Nephron (organoid): Measurements from ENCODE around the gene LIPC.

ENCODE experiments used
- H3K27ac Mint-ChIP-seq, 3 experiments: 2 replicates each; pipeline ENCODE4 v1.8.0; 2020; ENCODE audit warnings: mixed read lengths in 3 of 3, mild to moderate bottlenecking in 2 of 3, moderate library complexity in 1 of 3
- H3K27me3 Mint-ChIP-seq: 2 replicates; pipeline ENCODE4 v1.8.0; 2021; ENCODE audit warnings: low read depth, mild to moderate bottlenecking, moderate library complexity, mixed read lengths
- H3K36me3 Mint-ChIP-seq: 2 replicates; pipeline ENCODE4 v1.8.0; 2020; ENCODE audit warnings: low read depth, mixed read lengths
- H3K4me1 Mint-ChIP-seq: 2 replicates; pipeline ENCODE4 v1.8.0; 2020; ENCODE audit warnings: mixed read lengths
- H3K4me3 Mint-ChIP-seq, 3 experiments: 2 replicates each; pipeline ENCODE4 v1.8.0; 2020; ENCODE audit warnings: mild to moderate bottlenecking in 3 of 3, mixed read lengths in 3 of 3, moderate library complexity in 2 of 3
- H3K9me3 Mint-ChIP-seq: 2 replicates; pipeline ENCODE4 v1.8.0; 2020; ENCODE audit warnings: mixed read lengths
- CTCF ChIP-seq, 3 experiments: fragments of 200-600 bp; sonication (generic); IDR thresholded peaks; one replicate each; pipeline ENCODE4 v1.5.0; 2021; ENCODE audit warnings: antibody characterized with exemption in 3 of 3; ENCODE audit not compliant: unreplicated experiment in 3 of 3

The LIPC gene

GRCh38 chr15:58506783-58507668, 75.2 kb downstream of the LIPC start:
- Mint-ChIP-seq H3K9me3 (no peaks in the 10 kb centered on the region), H3K27ac (peak overlapping the region in 1 of 3 experiments; percentile 15), H3K27me3 (peaks cover 6% of the 10 kb centered on the region), H3K4me1 (peaks cover 34% of the 10 kb centered on the region), H3K4me3 (no peak overlapping the region), H3K36me3 (no peaks in the 10 kb centered on the region)
- no peak for TF ChIP-seq CTCF (IDR thresholded peaks at IDR 0.05; ENCODE audit: unreplicated experiment in 3 of 3)

- Mint-ChIP-seq H3K4me3 (no peak overlapping the region), H3K36me3 (no peaks in the 10 kb centered on the region), H3K27ac (no peak overlapping the region), H3K27me3 (peaks cover 6% of the 10 kb centered on the region), H3K4me1 (peaks cover 45% of the 10 kb centered on the region), H3K9me3 (no peaks in the 10 kb centered on the region)
- no peak for TF ChIP-seq CTCF (IDR thresholded peaks at IDR 0.05; ENCODE audit: unreplicated experiment in 3 of 3)
These were observed 77.8 kb downstream of the LIPC start for GRCh38 chr15:58509556-58509955.

- Mint-ChIP-seq H3K9me3 (peaks cover 9% of the 10 kb centered on the region), H3K27me3 (peaks cover 10% of the 10 kb centered on the region), H3K27ac (peak overlapping the region in 1 of 3 experiments; percentile 19), H3K4me1 (peaks cover 39% of the 10 kb centered on the region), H3K4me3 (no peak overlapping the region), H3K36me3 (peaks cover 4% of the 10 kb centered on the region)
- no peak for TF ChIP-seq CTCF (IDR thresholded peaks at IDR 0.05; ENCODE audit: unreplicated experiment in 3 of 3)
These were observed 79.2 kb downstream of the LIPC start for GRCh38 chr15:58510715-58511598.

GRCh38 chr15:58511599-58511987, 79.8 kb downstream of the LIPC start:
- peaks cover 14% of the 10 kb centered on the region for H3K9me3 Mint-ChIP-seq
- H3K4me3 Mint-ChIP-seq, result no peak overlapping the region
- peaks cover 7% of the 10 kb centered on the region for H3K36me3 Mint-ChIP-seq
- TF ChIP-seq CTCF (IDR thresholded peaks at IDR 0.05; ENCODE audit: unreplicated experiment in 3 of 3), result no peak
- H3K27ac Mint-ChIP-seq, result no peak overlapping the region
- peaks cover 33% of the 10 kb centered on the region for H3K4me1 Mint-ChIP-seq
- H3K27me3 Mint-ChIP-seq, result peaks cover 14% of the 10 kb centered on the region

- Mint-ChIP-seq H3K27ac (peak overlapping the region in 1 of 3 experiments; percentile 46), H3K4me1 (peaks cover 29% of the 10 kb centered on the region), H3K36me3 (peaks cover 7% of the 10 kb centered on the region), H3K9me3 (peaks cover 16% of the 10 kb centered on the region), H3K27me3 (peaks cover 17% of the 10 kb centered on the region), H3K4me3 (no peak overlapping the region)
- TF ChIP-seq CTCF (IDR thresholded peaks at IDR 0.05; ENCODE audit: unreplicated experiment in 3 of 3), result no peak
These were observed 80.7 kb downstream of the LIPC start for GRCh38 chr15:58512522-58512921.
